Measurements from ENCODE around the gene PTMA. TPM values are rescaled to one million over a fixed set of nuclear protein-coding genes. Genes with fewer than 3 reads are reported as not detected.

Gene PTMA
- total RNA-seq, 1 donor from 2014 or later, result 1,016 TPM

Other genes starting within 250 kb of the PTMA start
- gene NCL, start 244.0 kb upstream of the PTMA start, total RNA-seq, result 566 TPM
- gene NMUR1, start 178.1 kb upstream of the PTMA start, total RNA-seq, result 2.0 TPM
- gene TEX44, start 115.7 kb upstream of the PTMA start, total RNA-seq, result not detected
- gene PDE6D, start 72.8 kb downstream of the PTMA start, total RNA-seq, result 18.5 TPM
- 47.7 TPM for gene COPS7B, start 77.9 kb downstream of the PTMA start, total RNA-seq
- 0.36 TPM for gene NPPC, start 217.9 kb downstream of the PTMA start, total RNA-seq